Measurements from ENCODE around the gene GP9.

The GP9 gene

DNA sequence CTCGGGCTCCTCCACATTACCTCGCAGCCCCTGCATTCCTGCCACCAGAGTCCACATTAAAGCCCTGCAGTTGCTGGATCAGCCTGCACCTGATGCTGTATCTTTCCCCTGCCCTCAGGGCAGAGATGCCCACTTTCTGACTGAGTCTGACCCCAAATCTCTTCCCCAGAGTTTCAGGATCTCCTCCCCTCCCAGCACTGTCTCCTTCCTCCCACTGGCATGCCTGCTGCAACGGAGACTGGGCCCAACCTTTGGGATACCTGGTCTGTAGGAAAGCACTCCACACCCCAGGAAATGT lies 20.6 kb upstream of the GP9 start:
- H3K36me3 ChIP-seq (ENCODE audit: insufficient read depth, low read length) = no peaks in the 10 kb centered on the region
- no peak overlapping the region for H3K4me3 ChIP-seq (ENCODE audit: low read depth in 1 of 2, low read length in 2 of 2)
- H3K4me1 ChIP-seq (ENCODE audit: insufficient read depth, low read length) = peaks cover 9% of the 10 kb centered on the region
- H3K27me3 ChIP-seq (ENCODE audit: control insufficient read depth in 1 of 2, insufficient read depth in 2 of 2, low read length in 2 of 2) = peaks cover 0 to 5% of the 10 kb centered on the region in 2 donors
- no peaks in the 10 kb centered on the region for H3K9me3 ChIP-seq (ENCODE audit: low read length)
- no peak overlapping the region for H3K9ac ChIP-seq (ENCODE audit: low read length)
- H3K27ac ChIP-seq (ENCODE audit: low read depth, low read length) = no peak overlapping the region

DNA sequence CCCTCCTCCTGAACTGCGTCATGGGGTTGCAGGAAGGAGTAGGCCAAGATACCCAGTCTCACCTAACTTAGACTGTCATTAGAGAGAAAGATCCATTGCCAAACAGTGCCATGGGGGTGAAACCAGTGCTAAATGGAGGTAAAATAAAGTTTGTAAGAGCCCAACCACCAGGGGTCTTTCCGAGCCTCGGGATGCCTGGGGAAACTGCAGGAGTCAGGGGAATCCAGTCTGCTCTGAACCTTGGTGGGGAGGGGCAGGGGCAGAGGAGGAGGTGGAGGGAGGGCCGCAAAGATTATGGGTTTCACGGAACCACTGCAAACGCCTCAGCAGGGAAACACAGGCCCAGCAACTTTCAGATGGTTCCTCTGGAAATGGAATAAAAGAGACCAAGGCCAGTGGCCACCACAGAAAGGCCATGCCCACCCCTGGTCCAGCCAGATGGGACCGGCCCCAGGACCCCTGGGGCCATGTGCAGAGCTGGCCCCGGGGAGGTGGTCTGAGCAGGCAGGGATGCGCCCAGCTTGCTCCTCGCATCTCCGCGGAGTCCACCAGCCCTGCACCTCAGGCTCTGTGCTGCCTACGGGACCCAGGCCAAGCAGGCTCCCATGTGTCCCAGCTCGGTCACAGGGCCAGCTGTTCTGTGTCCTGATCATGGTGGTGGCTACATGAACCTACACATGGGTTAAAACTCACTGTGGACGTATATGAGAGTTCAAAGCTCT lies 19.8 kb upstream of the GP9 start:
- no peaks in the 10 kb centered on the region for H3K9me3 ChIP-seq (ENCODE audit: low read length)
- H3K27me3 ChIP-seq (ENCODE audit: control insufficient read depth in 1 of 2, insufficient read depth in 2 of 2, low read length in 2 of 2) = peaks cover 0 to 11% of the 10 kb centered on the region in 2 donors
- H3K4me3 ChIP-seq (ENCODE audit: low read depth in 1 of 2, low read length in 2 of 2) = no peak overlapping the region
- H3K9ac ChIP-seq (ENCODE audit: low read length) = no peak overlapping the region
- H3K27ac ChIP-seq (ENCODE audit: low read depth, low read length) = no peak overlapping the region
- peaks cover 6% of the 10 kb centered on the region for H3K4me1 ChIP-seq (ENCODE audit: insufficient read depth, low read length)
- H3K36me3 ChIP-seq (ENCODE audit: insufficient read depth, low read length) = no peaks in the 10 kb centered on the region

DNA sequence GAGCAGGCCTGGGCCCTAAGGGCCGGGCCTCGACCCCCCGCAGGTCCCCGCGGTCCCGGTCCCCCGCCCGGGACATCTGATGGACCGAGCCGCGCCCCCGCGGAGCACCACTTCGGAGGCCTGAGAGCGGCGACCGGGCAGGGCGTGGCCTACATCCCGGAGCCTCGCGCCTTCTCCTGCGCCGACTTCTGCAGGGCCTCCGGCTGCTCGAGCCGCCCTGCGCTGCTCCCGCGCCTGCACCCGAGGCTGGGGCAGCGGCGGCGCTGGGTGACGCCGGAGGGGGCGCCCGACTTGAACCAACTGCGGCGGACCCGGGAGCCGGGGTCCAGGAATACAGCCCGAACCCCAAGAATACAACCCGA lies 14.9 kb upstream of the GP9 start:
- no peak overlapping the region for H3K9ac ChIP-seq (ENCODE audit: low read length)
- no peaks in the 10 kb centered on the region for H3K36me3 ChIP-seq (ENCODE audit: insufficient read depth, low read length)
- H3K27ac ChIP-seq (ENCODE audit: low read depth, low read length) = no peak overlapping the region
- H3K4me1 ChIP-seq (ENCODE audit: insufficient read depth, low read length) = no peaks in the 10 kb centered on the region
- H3K4me3 ChIP-seq (ENCODE audit: low read depth in 1 of 2, low read length in 2 of 2) = no peak overlapping the region
- peaks cover 0 to 29% of the 10 kb centered on the region in 2 donors for H3K27me3 ChIP-seq (ENCODE audit: control insufficient read depth in 1 of 2, insufficient read depth in 2 of 2, low read length in 2 of 2)
- no peaks in the 10 kb centered on the region for H3K9me3 ChIP-seq (ENCODE audit: low read length)

- no peak overlapping the region for H3K4me3 ChIP-seq (ENCODE audit: low read depth in 1 of 2, low read length in 2 of 2)
- H3K27ac ChIP-seq (ENCODE audit: low read depth, low read length) = no peak overlapping the region
- no peaks in the 10 kb centered on the region for H3K36me3 ChIP-seq (ENCODE audit: insufficient read depth, low read length)
- no peaks in the 10 kb centered on the region for H3K9me3 ChIP-seq (ENCODE audit: low read length)
- no peak overlapping the region for H3K9ac ChIP-seq (ENCODE audit: low read length)
- H3K4me1 ChIP-seq (ENCODE audit: insufficient read depth, low read length) = no peaks in the 10 kb centered on the region
- H3K27me3 ChIP-seq (ENCODE audit: control insufficient read depth in 1 of 2, insufficient read depth in 2 of 2, low read length in 2 of 2) = peaks cover 0 to 29% of the 10 kb centered on the region in 2 donors
Measured at GRCh38 chr3:129046037-129046731, 14.4 kb upstream of the GP9 start.

GRCh38 chr3:129046732-129047552 lies 13.6 kb upstream of the GP9 start:
- no peaks in the 10 kb centered on the region for H3K9me3 ChIP-seq (ENCODE audit: low read length)
- H3K9ac ChIP-seq (ENCODE audit: low read length) = no peak overlapping the region
- peaks cover 4% of the 10 kb centered on the region for H3K4me1 ChIP-seq (ENCODE audit: insufficient read depth, low read length)
- H3K27me3 ChIP-seq (ENCODE audit: control insufficient read depth in 1 of 2, insufficient read depth in 2 of 2, low read length in 2 of 2) = peaks cover 0 to 29% of the 10 kb centered on the region in 2 donors
- no peaks in the 10 kb centered on the region for H3K36me3 ChIP-seq (ENCODE audit: insufficient read depth, low read length)
- no peak overlapping the region for H3K4me3 ChIP-seq (ENCODE audit: low read depth in 1 of 2, low read length in 2 of 2)
- no peak overlapping the region for H3K27ac ChIP-seq (ENCODE audit: low read depth, low read length)

- Histone ChIP-seq H3K9me3 (ENCODE audit: low read length) (no peaks in the 10 kb centered on the region), H3K36me3 (ENCODE audit: insufficient read depth, low read length) (no peaks in the 10 kb centered on the region), H3K27me3 (ENCODE audit: control insufficient read depth in 1 of 2, insufficient read depth in 2 of 2, low read length in 2 of 2) (peaks cover 0 to 29% of the 10 kb centered on the region in 2 donors), H3K4me1 (ENCODE audit: insufficient read depth, low read length) (peaks cover 9% of the 10 kb centered on the region), H3K4me3 (ENCODE audit: low read depth in 1 of 2, low read length in 2 of 2) (no peak overlapping the region), H3K9ac (ENCODE audit: low read length) (no peak overlapping the region), H3K27ac (ENCODE audit: low read depth, low read length) (no peak overlapping the region)
Measured at GRCh38 chr3:129047553-129047839, 13.1 kb upstream of the GP9 start.

GRCh38 chr3:129050556-129051295 lies 9.9 kb upstream of the GP9 start:
- peaks cover 0 to 18% of the 10 kb centered on the region in 2 donors for H3K27me3 ChIP-seq (ENCODE audit: control insufficient read depth in 1 of 2, insufficient read depth in 2 of 2, low read length in 2 of 2)
- peaks cover 23% of the 10 kb centered on the region for H3K4me1 ChIP-seq (ENCODE audit: insufficient read depth, low read length)
- no peak overlapping the region for H3K4me3 ChIP-seq (ENCODE audit: low read depth in 1 of 2, low read length in 2 of 2)
- H3K9ac ChIP-seq (ENCODE audit: low read length) = no peak overlapping the region
- no peaks in the 10 kb centered on the region for H3K9me3 ChIP-seq (ENCODE audit: low read length)
- H3K27ac ChIP-seq (ENCODE audit: low read depth, low read length) = no peak overlapping the region
- no peaks in the 10 kb centered on the region for H3K36me3 ChIP-seq (ENCODE audit: insufficient read depth, low read length)

DNA sequence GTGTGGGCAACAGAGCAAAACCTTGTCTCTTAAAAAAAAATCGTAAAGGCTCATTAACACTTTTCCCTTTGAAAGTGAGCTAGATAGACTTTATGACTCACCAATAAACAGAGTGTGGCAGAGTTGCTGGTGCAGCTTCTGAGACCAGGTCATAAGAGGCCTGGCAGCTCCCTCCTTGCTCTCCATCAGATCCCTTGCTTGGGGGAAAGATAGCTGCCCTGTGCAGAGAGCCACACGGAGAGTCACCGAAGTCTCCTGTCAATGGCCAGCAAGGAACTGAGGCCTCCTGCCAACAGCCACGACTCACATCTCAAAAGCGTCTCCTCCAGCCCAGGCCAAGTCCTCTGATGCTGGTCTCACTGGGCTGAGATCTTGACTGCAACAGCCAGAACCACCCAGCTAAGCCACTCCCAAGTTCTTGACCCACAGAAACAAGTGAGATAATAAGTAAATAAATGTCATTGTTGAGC lies 8.7 kb upstream of the GP9 start:
- no peaks in the 10 kb centered on the region for H3K9me3 ChIP-seq (ENCODE audit: low read length)
- H3K4me3 ChIP-seq (ENCODE audit: low read depth in 1 of 2, low read length in 2 of 2) = no peak overlapping the region
- H3K27ac ChIP-seq (ENCODE audit: low read depth, low read length) = no peak overlapping the region
- no peak overlapping the region for H3K9ac ChIP-seq (ENCODE audit: low read length)
- H3K36me3 ChIP-seq (ENCODE audit: insufficient read depth, low read length) = no peaks in the 10 kb centered on the region
- H3K27me3 ChIP-seq (ENCODE audit: control insufficient read depth in 1 of 2, insufficient read depth in 2 of 2, low read length in 2 of 2) = peaks cover 0 to 6% of the 10 kb centered on the region in 2 donors
- H3K4me1 ChIP-seq (ENCODE audit: insufficient read depth, low read length) = peaks cover 23% of the 10 kb centered on the region

GRCh38 chr3:129052675-129053074 lies 7.9 kb upstream of the GP9 start:
- no peaks in the 10 kb centered on the region for H3K36me3 ChIP-seq (ENCODE audit: insufficient read depth, low read length)
- H3K27me3 ChIP-seq (ENCODE audit: control insufficient read depth in 1 of 2, insufficient read depth in 2 of 2, low read length in 2 of 2) = no peaks in the 10 kb centered on the region
- no peak overlapping the region for H3K9ac ChIP-seq (ENCODE audit: low read length)
- H3K4me1 ChIP-seq (ENCODE audit: insufficient read depth, low read length) = peaks cover 23% of the 10 kb centered on the region
- no peak overlapping the region for H3K4me3 ChIP-seq (ENCODE audit: low read depth in 1 of 2, low read length in 2 of 2)
- H3K9me3 ChIP-seq (ENCODE audit: low read length) = no peaks in the 10 kb centered on the region
- H3K27ac ChIP-seq (ENCODE audit: low read depth, low read length) = peak overlapping the region; percentile 61

GRCh38 chr3:129054605-129055104 lies 5.9 kb upstream of the GP9 start:
- Histone ChIP-seq H3K27me3 (ENCODE audit: control insufficient read depth in 1 of 2, insufficient read depth in 2 of 2, low read length in 2 of 2) (no peaks in the 10 kb centered on the region), H3K36me3 (ENCODE audit: insufficient read depth, low read length) (no peaks in the 10 kb centered on the region), H3K4me3 (ENCODE audit: low read depth in 1 of 2, low read length in 2 of 2) (no peak overlapping the region), H3K4me1 (ENCODE audit: insufficient read depth, low read length) (peaks cover 31% of the 10 kb centered on the region), H3K9me3 (ENCODE audit: low read length) (no peaks in the 10 kb centered on the region), H3K27ac (ENCODE audit: low read depth, low read length) (no peak overlapping the region), H3K9ac (ENCODE audit: low read length) (no peak overlapping the region)

Data from muscle layer of colon (tissue), 2 donors.